H1 (cell line): Measurements from ENCODE around the gene MYO16. TPM values are rescaled to one million over a fixed set of nuclear protein-coding genes. Genes with fewer than 3 reads are reported as not detected.

ENCODE experiments used
- CTCF ChIA-PET: fragments of 300-600 bp; sonication (Branson Sonifier 250); formaldehyde crosslinking; loops from one replicate; lab custom pipeline; 2021; ENCODE audit not compliant: partially characterized antibody; lab: Charles Lee
- POLR2A ChIA-PET: fragments of 300-600 bp; sonication (Branson Sonifier 250); formaldehyde crosslinking; loops from one replicate; lab custom pipeline; 2021; ENCODE audit warnings: inconsistent platforms; ENCODE audit not compliant: partially characterized antibody; lab: Charles Lee
- DNase-seq, 2 experiments: peaks; one replicate each; pipeline versions ENCODE4 v3.0.0 to v3.0.0-alpha.2; 2010 to 2022; ENCODE audit warnings: low spot score in 2 of 2, low read depth in 1 of 2, mixed read lengths in 1 of 2
- FAIRE-seq: peaks from 2 replicates; lab custom pipeline; 2011; peaks lifted over from hg19 to GRCh38; lab: Jason Lieb, UNC
- H2AFZ ChIP-seq: 2 replicates; pipeline ENCODE4 v1.8.1; 2012; ENCODE audit warnings: low read length, inconsistent platforms
- H2AK5ac ChIP-seq: 2 replicates; pipeline ENCODE4 v1.6.1; 2013; ENCODE audit warnings: low read depth, low read length
- H2BK120ac ChIP-seq: replicated peaks from 2 replicates; pipeline ENCODE3; 2013; ENCODE audit warnings: low read depth, low read length, inconsistent platforms
- H2BK12ac ChIP-seq: 2 replicates; pipeline ENCODE4 v1.6.1; 2013; ENCODE audit warnings: low read depth, low read length
- H2BK15ac ChIP-seq: 2 replicates; pipeline ENCODE4 v1.6.1; 2013; ENCODE audit warnings: low read length
- H2BK20ac ChIP-seq: 2 replicates; pipeline ENCODE4 v1.6.1; 2013; ENCODE audit warnings: low read length
- H2BK5ac ChIP-seq: 2 replicates; pipeline ENCODE4 v1.6.1; 2013; ENCODE audit warnings: low read depth, low read length
- H3K14ac ChIP-seq: 2 replicates; pipeline ENCODE4 v1.6.1; 2013; ENCODE audit warnings: inconsistent platforms; ENCODE audit not compliant: insufficient read length
- H3K18ac ChIP-seq: 2 replicates; pipeline ENCODE4 v1.6.1; 2013; ENCODE audit warnings: low read length; ENCODE audit errors: extremely low read depth
- H3K23ac ChIP-seq: 2 replicates; pipeline ENCODE4 v1.6.1; 2013; ENCODE audit warnings: inconsistent platforms; ENCODE audit not compliant: insufficient read length
- H3K23me2 ChIP-seq: 2 replicates; pipeline ENCODE4 v1.6.1; 2013; ENCODE audit warnings: low read depth, low read length
- H3K27ac ChIP-seq: 2 replicates; pipeline ENCODE4 v1.6.1; 2011; ENCODE audit warnings: low read depth, low read length, inconsistent platforms
- H3K27me3 ChIP-seq, 4 experiments: replicated peaks in 1 of 4; 1 replicate in 1 of 4; 2 replicates in 3 of 4; pipeline versions ENCODE4 v1.6.1 to v1.8.1; 2011 to 2013; ENCODE audit warnings: low read length in 3 of 4, mild to moderate bottlenecking in 3 of 4, inconsistent platforms in 2 of 4, mixed read lengths in 2 of 4, moderate library complexity in 1 of 4; ENCODE audit not compliant: control insufficient read depth in 3 of 4, insufficient read depth in 3 of 4; ENCODE audit errors: extremely low read depth in 1 of 4
- H3K36me3 ChIP-seq, 4 experiments: 2 replicates each; pipeline versions ENCODE4 v1.6.1 to v1.8.1; 2011 to 2013; ENCODE audit warnings: mild to moderate bottlenecking in 4 of 4, low read length in 3 of 4, moderate library complexity in 2 of 4, control low read depth in 1 of 4, inconsistent platforms in 1 of 4; ENCODE audit not compliant: insufficient read depth in 4 of 4, control insufficient read depth in 2 of 4
- H3K4ac ChIP-seq: replicated peaks from 2 replicates; pipeline ENCODE3; 2013; ENCODE audit warnings: low read length, low read depth, mixed read lengths, inconsistent platforms; ENCODE audit not compliant: insufficient read length
- H3K4me1 ChIP-seq, 4 experiments: replicated peaks in 1 of 4; 1 replicate in 1 of 4; 2 replicates in 3 of 4; pipeline versions ENCODE4 v1.6.1 to v1.8.1; 2011 to 2013; ENCODE audit warnings: low read length in 3 of 4, inconsistent platforms in 2 of 4, mixed read lengths in 1 of 4; ENCODE audit not compliant: insufficient read depth in 4 of 4, control insufficient read depth in 3 of 4
- H3K4me2 ChIP-seq, 2 experiments: 2 replicates each; pipeline versions ENCODE4 v1.6.1 to v1.8.1; 2011 to 2013; ENCODE audit warnings: low read depth in 2 of 2, low read length in 2 of 2, control low read depth in 1 of 2, inconsistent platforms in 1 of 2, mild to moderate bottlenecking in 1 of 2; ENCODE audit not compliant: insufficient read depth in 1 of 2
- H3K4me3 ChIP-seq, 4 experiments: fragments of 200-600, 300-600 bp in 1 of 4; sonication (generic), shearing (Covaris generic), sonication (Bioruptor Twin) in 1 of 4; 2 replicates each; pipeline versions ENCODE4 v1.5.1 to v1.8.1; 2011 to 2016; ENCODE audit warnings: low read length in 4 of 4, low read depth in 3 of 4, control low read depth in 2 of 4, inconsistent platforms in 2 of 4, mild to moderate bottlenecking in 2 of 4, mixed read lengths in 1 of 4, moderate library complexity in 1 of 4; ENCODE audit not compliant: insufficient read depth in 2 of 4; ENCODE audit errors: extremely low read depth in 1 of 4
- H3K56ac ChIP-seq: replicated peaks from 2 replicates; pipeline ENCODE3; 2013; ENCODE audit warnings: low read depth, mild to moderate bottlenecking, mixed read lengths, low read length, inconsistent platforms; ENCODE audit not compliant: insufficient read length
- H3K79me1 ChIP-seq: 2 replicates; pipeline ENCODE4 v1.6.1; 2013; ENCODE audit warnings: low read depth, low read length, control low read depth
- H3K79me2 ChIP-seq, 2 experiments: 2 replicates each; pipeline versions ENCODE4 v1.6.1 to v1.8.1; 2012 to 2013; ENCODE audit warnings: low read length in 2 of 2, mild to moderate bottlenecking in 2 of 2, inconsistent platforms in 1 of 2; ENCODE audit not compliant: insufficient read depth in 2 of 2, control insufficient read depth in 1 of 2
- H3K9ac ChIP-seq, 4 experiments: replicated peaks in 1 of 4; 1 replicate in 1 of 4; 2 replicates in 3 of 4; pipeline versions ENCODE4 v1.6.1 to v1.8.1; 2011 to 2013; ENCODE audit warnings: low read depth in 3 of 4, low read length in 3 of 4, control low read depth in 2 of 4, mild to moderate bottlenecking in 2 of 4, moderate library complexity in 2 of 4, inconsistent platforms in 1 of 4; ENCODE audit errors: extremely low read depth in 1 of 4
- H3K9me3 ChIP-seq, 2 experiments: 2 replicates each; pipeline versions ENCODE4 v1.6.1 to v1.8.1; 2012 to 2013; ENCODE audit warnings: mild to moderate bottlenecking in 2 of 2, moderate library complexity in 2 of 2, control low read depth in 1 of 2, inconsistent platforms in 1 of 2, low read depth in 1 of 2, low read length in 1 of 2, mixed read lengths in 1 of 2; ENCODE audit not compliant: insufficient read depth in 2 of 2
- H4K20me1 ChIP-seq, 2 experiments: replicated peaks in 1 of 2; 2 replicates each; pipeline versions ENCODE3 to v1.8.1; 2011 to 2013; ENCODE audit warnings: inconsistent platforms in 2 of 2, low read length in 2 of 2, mild to moderate bottlenecking in 1 of 2; ENCODE audit not compliant: insufficient read depth in 2 of 2, control insufficient read depth in 1 of 2
- H4K5ac ChIP-seq: 2 replicates; pipeline ENCODE4 v1.6.1; 2013; ENCODE audit warnings: low read length, low read depth, mixed read lengths, inconsistent platforms; ENCODE audit not compliant: insufficient read length
- H4K8ac ChIP-seq: 2 replicates; pipeline ENCODE4 v1.8.0; 2013; ENCODE audit warnings: mild to moderate bottlenecking, moderate library complexity, low read length, inconsistent platforms; ENCODE audit not compliant: insufficient read depth; ENCODE audit errors: extremely low read depth
- H4K91ac ChIP-seq: replicated peaks from 2 replicates; pipeline ENCODE3; 2013; ENCODE audit warnings: low read length, mixed read lengths, inconsistent platforms; ENCODE audit not compliant: insufficient read length
- BRCA1 ChIP-seq: IDR thresholded peaks from 2 replicates; pipeline ENCODE4 v1.6.1; 2012; ENCODE audit warnings: low read depth, low read length, improper control_type of control experiment
- CTCF ChIP-seq, 3 experiments: IDR thresholded peaks; 1 replicate in 2 of 3; 2 replicates in 1 of 3; pipeline versions ENCODE4 v1.5.1 to v1.6.1; 2011; ENCODE audit warnings: low read length in 3 of 3, mild to moderate bottlenecking in 3 of 3, inconsistent platforms in 2 of 3, low read depth in 1 of 3, moderate library complexity in 1 of 3; ENCODE audit not compliant: insufficient read depth in 1 of 3; ENCODE audit errors: control extremely low read depth in 1 of 3
- EZH2 ChIP-seq: fragments of 200-600 bp; sonication (generic); IDR thresholded peaks from 2 replicates; pipeline ENCODE4 v1.7.1; 2012; ENCODE audit warnings: low read depth, mild to moderate bottlenecking, moderate library complexity, low read length, inconsistent platforms; ENCODE audit not compliant: severe bottlenecking
- GTF2F1 ChIP-seq: IDR thresholded peaks from 2 replicates; pipeline ENCODE4 v1.6.1; 2012; ENCODE audit warnings: low read depth, low read length, improper control_type of control experiment, borderline replicate concordance
- PHF8 ChIP-seq: fragments of 200-600 bp; sonication (generic); conservative IDR thresholded peaks from 2 replicates; pipeline ENCODE4 v1.7.1; 2012; ENCODE audit warnings: low read depth, mild to moderate bottlenecking, inconsistent platforms, low read length, moderate library complexity
- RAD21 ChIP-seq, 2 experiments: IDR thresholded peaks in 1 of 2; conservative IDR thresholded peaks in 1 of 2; 2 replicates each; pipeline ENCODE4 v1.6.1; 2011; ENCODE audit warnings: low read depth in 2 of 2, low read length in 2 of 2, improper control_type of control experiment in 1 of 2, inconsistent platforms in 1 of 2, mild to moderate bottlenecking in 1 of 2, moderate library complexity in 1 of 2
- TBP ChIP-seq: IDR thresholded peaks from 2 replicates; pipeline ENCODE4 v1.6.1; 2011; ENCODE audit warnings: low read depth, low read length, improper control_type of control experiment
- WGBS, 2 experiments: shearing (Covaris generic) in 1 of 2; methylation state at CpG; one replicate each; pipeline versions ENCODE4 v1.1.6 to v1.1.7; 2013 to 2015; ENCODE audit warnings: low lambda C conversion rate in 2 of 2, mixed read lengths in 2 of 2, inconsistent platforms in 1 of 2, low coverage in 1 of 2, missing lambda C conversion rate in 1 of 2; ENCODE audit not compliant: insufficient replicate concordance in 2 of 2, insufficient coverage in 1 of 2, insufficient read length in 1 of 2; ENCODE audit errors: extremely low coverage in 1 of 2, missing lambda C conversion rate in 1 of 2; 5-methylcytosine and 5-hydroxymethylcytosine counted together
- polyA plus RNA-seq, 7 experiments: library from polyadenylated mRNA; depleted of rRNA in 3 of 7; stranded (reverse) in 5 of 7; unstranded in 2 of 7; fragments of >200 nt in 5 of 7; fragments of 200-250 nt in 2 of 7; gene quantifications; 1 replicate in 5 of 7; 2 replicates in 1 of 7; 4 replicates in 1 of 7; pipeline versions ENCODE4 v1.2.1 to v1.2.3, GENCODE V29; 2011 to 2013; ENCODE audit warnings: missing spikeins in 2 of 7, mixed read lengths in 2 of 7
- total RNA-seq: library from RNA; stranded (reverse); fragmentation: NEBNext Ultra II Directional; extraction: Animal tissue kit (Norgen Biotek cat#: 25700); gene quantifications from 2 replicates; pipeline ENCODE4 v1.2.1, GENCODE V29; 2021

The MYO16 gene
- total and polyA plus RNA-seq, 2 of the 8 experiments (the other 6 are each of a cell fraction or from before 2014, with no cell fraction given), result 0.02 to 0.22 TPM

- H2AK5ac ChIP-seq, result no peak overlapping the region
- peaks cover 0 to 1% (median 0%) of the 10 kb centered on the region in 4 experiments; a peak in 1 of 7 replicates for H3K27me3 ChIP-seq
- no peaks in the 10 kb centered on the region for H3K36me3 ChIP-seq
- no peaks in the 10 kb centered on the region for H4K20me1 ChIP-seq
- no peak overlapping the region for H3K27ac ChIP-seq
- no peak overlapping the region for H3K23ac ChIP-seq
- H3K56ac ChIP-seq, result no peak overlapping the region
- DNase-seq (peak in 1 of 2 experiments; percentile 55), FAIRE-seq (no peak)
- 86% methylated on average over 9 of the region's 9 CpGs; no CpG with 5 or more reads in 1 of the 2 experiments for WGBS, 2 experiments
- no peak overlapping the region for H4K8ac ChIP-seq
- no peak overlapping the region for H4K5ac ChIP-seq
- no peak overlapping the region for H2BK120ac ChIP-seq
- POLR2A ChIA-PET, result no interaction called here
- H3K4ac ChIP-seq, result no peak overlapping the region
- no peaks in the 10 kb centered on the region for H3K9me3 ChIP-seq
- no peak overlapping the region; the same call in 1 of the 2 replicates for H3K18ac ChIP-seq
- CTCF ChIA-PET, result interaction anchor here (0.6 to 3.7 kb wide), 23 partner anchors 9 to 871 kb away, joined by 3 to 25 read pairs (median 3); no protein-coding TSS in a partner anchor
- H2BK12ac ChIP-seq, result no peak overlapping the region
- H3K79me1 ChIP-seq, result no peaks in the 10 kb centered on the region
- H4K91ac ChIP-seq, result no peak overlapping the region
- no peak overlapping the region for H3K9ac ChIP-seq
- no peak overlapping the region for H3K4me2 ChIP-seq
- no peaks in the 10 kb centered on the region for H3K23me2 ChIP-seq
- H2BK20ac ChIP-seq, result no peak overlapping the region
- no peak overlapping the region for H3K4me3 ChIP-seq
- no peaks in the 10 kb centered on the region for H3K79me2 ChIP-seq
- H2BK5ac ChIP-seq, result no peak overlapping the region
- TF ChIP-seq PHF8 (no peak), BRCA1 (no peak), GTF2F1 (no peak), CTCF (IDR thresholded peaks at IDR 0.05; ENCODE audit: control extremely low read depth in 1 of 3, insufficient read depth in 1 of 3, low read depth in 1 of 3, low read length in 3 of 3) (peak; percentile 32 to 59 (median 57)), TBP (no peak), RAD21 (IDR thresholded peaks at IDR 0.05 in 1 of 2, conservative IDR thresholded peaks at IDR 0.05 in 1 of 2; ENCODE audit: low read depth in 2 of 2, low read length in 2 of 2) (peak; percentile 45 to 48), EZH2 (no peak)
- TF ChIP-seq, all 59 proteins: peak for 2
- H2AFZ ChIP-seq, result no peak overlapping the region
- H2BK15ac ChIP-seq, result no peak overlapping the region
- H3K14ac ChIP-seq, result no peak overlapping the region
- H3K4me1 ChIP-seq, result peaks cover 0 to 8% (median 1%) of the 10 kb centered on the region in 4 experiments; a peak in 2 of 7 replicates
Observed at GRCh38 chr13:109196948-109197347, 567.5 kb downstream of the MYO16 start.
